22Rv1 (cell line): ENCODE measurements around the gene RTCA.
"Not testable (repeated sequence)": the region's sequence is repeated elsewhere in the genome, so short reads cannot be mapped to it uniquely, and the experiment has no call there.

Experiments
- H3K27ac ChIP-seq: fragments of 450-650 bp; 2 replicates; pipeline ENCODE4 v1.5.1; 2017
- CTCF ChIP-seq: fragments of 450-650 bp; IDR thresholded peaks from 2 replicates; pipeline ENCODE4 v1.5.1; 2017; ENCODE audit warnings: mild to moderate bottlenecking
- ZFX ChIP-seq: fragments of 450-650 bp; IDR thresholded peaks from 2 replicates; pipeline ENCODE4 v1.6.1; 2017; ENCODE audit warnings: antibody characterized with exemption, borderline replicate concordance

RTCA gene

GRCh38 chr1:100261686-100262085, 4.3 kb upstream of the RTCA start:
- no peak overlapping the region for H3K27ac ChIP-seq
- TF ChIP-seq CTCF (no peak), ZFX (no peak)

- not testable (repeated sequence) for H3K27ac ChIP-seq
Measured at GRCh38 chr1:100264081-100264480, 1.9 kb upstream of the RTCA start.

GRCh38 chr1:100265562-100265930, 470 bp upstream of the RTCA start:
- peak overlapping the region; percentile 76 for H3K27ac ChIP-seq
- TF ChIP-seq CTCF (no peak), ZFX (no peak)

- TF ChIP-seq ZFX (no peak), CTCF (no peak)
- H3K27ac ChIP-seq = peak overlapping the region; percentile 76
Measured at GRCh38 chr1:100266741-100267140, 725 bp downstream of the RTCA start.

GRCh38 chr1:100267284-100267683, 1.3 kb downstream of the RTCA start:
- TF ChIP-seq ZFX (no peak), CTCF (no peak)
- H3K27ac ChIP-seq = peak overlapping the region; percentile 76

GRCh38 chr1:100268202-100268601, 2.2 kb downstream of the RTCA start:
- TF ChIP-seq CTCF = no peak
- no peak for TF ChIP-seq ZFX
- no peak overlapping the region for H3K27ac ChIP-seq

- TF ChIP-seq CTCF = no peak
- no peak for TF ChIP-seq ZFX
Measured at GRCh38 chr1:100277866-100278265, 11.8 kb downstream of the RTCA start.

GRCh38 chr1:100279358-100279923, 13.4 kb downstream of the RTCA start:
- H3K27ac ChIP-seq = no peak overlapping the region
- TF ChIP-seq CTCF (no peak), ZFX (no peak)

More at GRCh38 chr1:100277866-100278265, 11.8 kb downstream of the RTCA start:
- H3K27ac ChIP-seq = no peak overlapping the region
